HG03521 (cell line): Measurements from ENCODE around the gene AGMAT.

Source experiments
- ATAC-seq: cut with Tn5 transposase; IDR thresholded peaks from one replicate; pipeline ENCODE4 v1.9.1; 2021; ENCODE audit warnings: mild to moderate bottlenecking, moderate library complexity; ENCODE audit not compliant: unreplicated experiment

The AGMAT gene

GRCh38 chr1:15524283-15525049 is 60.4 kb downstream of the AGMAT start:
- peak; percentile 45 for ATAC-seq

- no peak for ATAC-seq
Measured at GRCh38 chr1:15524021-15524282, 60.9 kb downstream of the AGMAT start, which contains the start of gene CASP9. Gene CASP9 (minus strand): TSS chr1:15524215. CDS start chr1:15524200, 15 bp downstream.

- ATAC-seq: no peak
Measured at GRCh38 chr1:15523104-15524020, 61.5 kb downstream of the AGMAT start.

GRCh38 chr1:15522551-15522950 is 62.3 kb downstream of the AGMAT start:
- ATAC-seq: no peak
